Adrenal gland (tissue), 5 donors: Measurements from ENCODE around the gene PRKRA.

Source experiments
- CTCF ChIP-seq, 6 experiments: fragments of 450-650 bp in 4 of 6; fragments of 200-600 bp in 2 of 6; sonication (generic) in 1 of 6; IDR thresholded peaks; 1 replicate in 5 of 6; 2 replicates in 1 of 6; pipeline versions ENCODE4 v1.5.1 to v1.8.0; 2016 to 2021; ENCODE audit warnings: antibody characterized with exemption in 6 of 6, mild to moderate bottlenecking in 2 of 6, moderate library complexity in 1 of 6
- POLR2A ChIP-seq, 2 donors: fragments of 450-650 bp; IDR thresholded peaks; one replicate each; pipeline ENCODE4 v1.6.1; 2017; ENCODE audit warnings: antibody characterized with exemption in 2 of 2, mild to moderate bottlenecking in 2 of 2, moderate library complexity in 1 of 2
- donor health status: DM: no; HTN: no; CAD: no.

- TF ChIP-seq POLR2A (IDR thresholded peaks at IDR 0.05) (no peak), CTCF (IDR thresholded peaks at IDR 0.05) (no peak)
Observed at GRCh38 chr2:178441426-178441825, 9.5 kb downstream of the PRKRA start.
